Chondrocyte (in vitro differentiated cells): ENCODE data around the gene OXSR1. TPM values are rescaled to one million over a fixed set of nuclear protein-coding genes. Genes with fewer than 3 reads are reported as not detected.
"Not testable (repeated sequence)": the region's sequence is repeated elsewhere in the genome, so short reads cannot be mapped to it uniquely, and the experiment has no call there.

ENCODE experiments used
- DNase-seq: peaks from one replicate; pipeline ENCODE4 v3.0.0; 2021; ENCODE audit warnings: mixed read lengths, low spot score
- H3K27ac Mint-ChIP-seq: one replicate; pipeline ENCODE4 v1.8.0; 2021; ENCODE audit warnings: mild to moderate bottlenecking, moderate library complexity, mixed read lengths; ENCODE audit not compliant: unreplicated experiment
- H3K27me3 Mint-ChIP-seq: 2 replicates; pipeline ENCODE4 v1.8.0; 2021; ENCODE audit warnings: low read depth, mixed read lengths
- H3K36me3 Mint-ChIP-seq: 2 replicates; pipeline ENCODE4 v1.8.0; 2021; ENCODE audit warnings: low read depth, mixed read lengths
- H3K4me1 Mint-ChIP-seq: 2 replicates; pipeline ENCODE4 v1.8.0; 2021; ENCODE audit warnings: low read depth, mild to moderate bottlenecking, mixed read lengths
- H3K4me3 Mint-ChIP-seq: one replicate; pipeline ENCODE4 v1.8.0; 2021; ENCODE audit warnings: mild to moderate bottlenecking, moderate library complexity, mixed read lengths; ENCODE audit not compliant: unreplicated experiment
- H3K9me3 Mint-ChIP-seq: 2 replicates; pipeline ENCODE4 v1.8.0; 2021; ENCODE audit warnings: low read depth, mixed read lengths
- CTCF ChIP-seq: fragments of 200-600 bp; sonication (generic); IDR thresholded peaks from 2 replicates; pipeline ENCODE4 v1.5.0; 2021; ENCODE audit warnings: antibody characterized with exemption, mild to moderate bottlenecking, moderate library complexity
- total RNA-seq: library from RNA; stranded (reverse); gene quantifications from 3 replicates; pipeline ENCODE4 v1.2.1, GENCODE V29; 2021

OXSR1 gene
- total RNA-seq, 1 donor from 2014 or later = 76.0 TPM

DNA sequence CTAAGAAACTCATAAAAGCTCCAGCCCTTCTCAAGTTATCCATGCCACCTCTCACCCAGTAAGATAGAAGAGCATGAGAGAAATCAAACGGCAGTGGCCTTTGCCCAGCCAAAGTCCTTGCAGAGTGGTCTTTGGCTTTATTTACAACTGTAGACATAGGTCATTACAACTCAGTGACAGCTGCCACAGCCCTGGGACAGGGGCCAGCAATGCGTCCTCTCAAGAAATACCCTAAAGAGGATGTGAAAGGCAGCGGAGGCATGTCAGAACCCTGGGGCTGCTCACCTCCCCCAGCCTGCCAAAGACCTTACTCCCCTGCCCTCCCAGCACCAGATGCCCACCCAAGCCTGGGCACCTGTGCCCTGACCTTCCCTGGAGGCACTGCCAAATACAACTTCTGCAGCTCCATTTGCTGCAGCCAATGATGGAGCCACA, 34.7 kb upstream of the OXSR1 start:
- no peak for TF ChIP-seq CTCF
- Mint-ChIP-seq H3K27ac (no peak overlapping the region), H3K4me1 (peaks cover 12% of the 10 kb centered on the region), H3K4me3 (no peak overlapping the region), H3K27me3 (no peaks in the 10 kb centered on the region), H3K36me3 (peaks cover 36% of the 10 kb centered on the region), H3K9me3 (no peaks in the 10 kb centered on the region)
- no peak for DNase-seq

DNA sequence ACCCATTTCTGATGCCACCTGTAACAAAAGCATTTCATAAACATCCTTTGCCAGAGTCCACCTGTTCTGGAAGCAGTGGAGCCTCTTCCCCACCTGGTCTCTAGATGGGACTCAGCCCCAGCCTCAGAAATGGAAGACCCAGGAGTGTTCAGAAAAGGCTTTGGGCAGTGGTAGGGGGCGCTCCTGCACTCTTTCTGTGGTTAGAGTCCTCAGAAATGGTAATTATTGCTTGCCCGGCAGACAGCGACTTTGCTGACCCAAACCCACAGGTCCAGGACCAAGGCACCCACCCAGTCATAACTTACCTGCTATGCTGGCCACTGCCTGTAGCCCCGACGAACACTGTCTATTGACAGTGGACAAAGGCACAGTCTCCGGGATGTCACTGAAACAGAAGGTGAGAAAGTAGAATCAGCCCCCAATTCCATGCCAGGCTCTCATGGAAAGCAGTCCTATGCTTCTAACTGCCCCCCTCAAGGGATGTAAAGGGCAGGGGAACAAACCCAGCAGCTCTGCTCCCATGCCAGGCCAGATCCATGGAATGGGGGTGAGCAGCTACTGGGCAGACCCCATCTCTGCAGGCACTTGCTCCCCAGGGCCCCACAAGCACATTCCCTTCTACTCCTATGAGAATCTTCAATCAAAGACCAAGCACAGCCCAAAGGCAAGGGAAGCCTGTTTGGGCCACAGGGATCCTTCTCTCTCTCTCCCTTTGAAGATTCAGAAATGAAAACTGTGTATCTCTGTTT, 33.5 kb upstream of the OXSR1 start:
- TF ChIP-seq CTCF = peak; percentile 75
- DNase-seq = no peak
- no peaks in the 10 kb centered on the region for H3K27me3 Mint-ChIP-seq
- H3K4me1 Mint-ChIP-seq = peaks cover 20% of the 10 kb centered on the region
- H3K9me3 Mint-ChIP-seq = no peaks in the 10 kb centered on the region
- no peak overlapping the region for H3K4me3 Mint-ChIP-seq
- H3K27ac Mint-ChIP-seq = no peak overlapping the region
- H3K36me3 Mint-ChIP-seq = peaks cover 30% of the 10 kb centered on the region

DNA sequence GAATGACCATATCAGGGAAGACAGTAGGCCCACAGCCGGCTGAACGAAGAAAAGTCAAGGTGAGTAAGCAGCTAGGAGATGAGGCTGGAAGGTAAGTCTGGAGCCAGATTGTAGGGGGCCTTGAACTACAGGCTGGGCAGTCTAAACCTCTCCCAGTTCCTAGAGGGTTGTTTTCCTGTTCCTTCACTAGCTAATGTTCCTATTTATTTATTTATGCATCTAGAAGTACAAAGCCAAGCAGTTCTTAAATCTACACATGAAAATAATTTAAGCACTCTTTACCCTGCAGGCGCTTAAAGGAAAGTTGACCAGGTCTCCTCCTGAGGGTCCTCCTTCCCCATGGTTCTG, 32.2 kb upstream of the OXSR1 start:
- Mint-ChIP-seq H3K36me3 (peaks cover 22% of the 10 kb centered on the region), H3K4me3 (no peak overlapping the region), H3K9me3 (no peaks in the 10 kb centered on the region), H3K27me3 (no peaks in the 10 kb centered on the region), H3K4me1 (peaks cover 28% of the 10 kb centered on the region), H3K27ac (no peak overlapping the region)
- no peak for DNase-seq
- TF ChIP-seq CTCF = no peak

DNA sequence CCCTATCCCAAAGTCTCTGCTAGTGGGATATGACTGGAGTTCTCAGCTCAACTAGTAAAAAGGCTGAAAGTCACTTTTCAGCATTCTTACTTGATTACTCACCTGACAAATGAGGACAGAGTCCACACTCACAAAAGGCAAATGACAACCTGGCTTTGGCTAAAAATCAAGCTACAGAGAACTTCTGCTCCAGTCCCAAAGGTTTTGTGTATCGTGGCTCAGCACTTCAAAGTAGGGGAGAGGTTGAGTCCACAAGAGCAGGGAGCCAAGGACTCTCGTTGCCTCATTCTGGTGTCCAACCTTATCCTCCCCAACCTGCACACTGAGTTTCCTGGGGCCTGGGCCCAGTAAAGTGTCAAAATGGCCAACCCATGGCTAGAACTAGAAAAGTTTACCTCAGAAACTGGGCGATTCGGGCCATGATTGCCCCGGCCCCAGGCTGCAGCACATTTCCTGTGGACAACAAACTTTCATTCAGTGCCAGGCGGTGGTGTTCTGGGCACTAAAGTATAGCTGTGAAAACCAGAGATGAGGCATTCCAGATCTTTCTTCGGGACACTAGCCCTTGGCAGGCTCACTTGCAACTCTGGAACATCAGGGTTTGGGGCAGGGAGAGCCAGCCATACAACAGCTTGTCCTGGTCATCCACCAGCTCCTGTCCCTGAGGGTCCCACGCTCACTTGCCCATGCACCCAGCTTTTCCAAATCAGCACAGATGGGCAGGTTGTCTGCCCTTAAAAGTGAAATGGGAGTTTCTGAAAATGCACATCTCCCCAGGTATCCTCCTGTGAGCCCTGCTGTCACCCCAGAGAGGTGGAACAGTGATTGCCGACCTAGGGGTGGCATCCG, 31.6 kb upstream of the OXSR1 start:
- no peak for TF ChIP-seq CTCF
- DNase-seq = no peak
- H3K27me3 Mint-ChIP-seq = no peaks in the 10 kb centered on the region
- peaks cover 31% of the 10 kb centered on the region for H3K4me1 Mint-ChIP-seq
- H3K9me3 Mint-ChIP-seq = no peaks in the 10 kb centered on the region
- H3K27ac Mint-ChIP-seq = no peak overlapping the region
- H3K36me3 Mint-ChIP-seq = peaks cover 21% of the 10 kb centered on the region
- H3K4me3 Mint-ChIP-seq = no peak overlapping the region

DNA sequence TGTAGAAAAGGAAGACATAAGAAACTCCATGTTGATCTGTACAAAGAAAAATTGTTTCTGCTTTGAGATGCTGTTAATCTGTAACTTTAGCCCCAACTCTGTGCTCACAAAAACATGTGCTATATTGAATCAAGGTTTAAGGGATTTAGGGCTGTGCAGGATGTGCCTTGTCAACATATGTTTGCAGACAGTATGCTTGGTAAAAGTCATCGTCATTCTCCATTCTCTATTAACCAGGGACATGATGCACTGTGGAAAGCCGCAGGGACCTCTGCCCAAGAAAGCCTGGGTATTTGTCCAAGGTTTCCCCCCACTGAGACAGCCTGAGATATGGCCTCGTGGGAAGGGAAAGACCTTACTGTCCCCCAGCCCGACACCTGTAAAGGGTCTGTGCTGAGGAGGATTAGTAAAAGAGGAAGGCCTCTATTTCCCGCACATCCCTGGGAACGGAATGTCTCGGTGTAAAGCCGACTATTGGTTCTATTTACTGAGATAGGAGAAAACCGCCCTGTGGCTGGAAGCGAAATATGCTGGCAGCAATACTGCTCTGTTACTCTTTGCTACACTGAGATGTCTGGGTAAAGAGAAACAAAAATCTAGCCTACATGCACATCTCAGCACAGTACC, 30.7 kb upstream of the OXSR1 start:
- not testable (repeated sequence) for H3K27me3 Mint-ChIP-seq, H3K4me3 Mint-ChIP-seq, DNase-seq, H3K27ac Mint-ChIP-seq, H3K9me3 Mint-ChIP-seq
- Mint-ChIP-seq H3K36me3 (peaks cover 15% of the 10 kb centered on the region), H3K4me1 (peaks cover 38% of the 10 kb centered on the region)

DNA sequence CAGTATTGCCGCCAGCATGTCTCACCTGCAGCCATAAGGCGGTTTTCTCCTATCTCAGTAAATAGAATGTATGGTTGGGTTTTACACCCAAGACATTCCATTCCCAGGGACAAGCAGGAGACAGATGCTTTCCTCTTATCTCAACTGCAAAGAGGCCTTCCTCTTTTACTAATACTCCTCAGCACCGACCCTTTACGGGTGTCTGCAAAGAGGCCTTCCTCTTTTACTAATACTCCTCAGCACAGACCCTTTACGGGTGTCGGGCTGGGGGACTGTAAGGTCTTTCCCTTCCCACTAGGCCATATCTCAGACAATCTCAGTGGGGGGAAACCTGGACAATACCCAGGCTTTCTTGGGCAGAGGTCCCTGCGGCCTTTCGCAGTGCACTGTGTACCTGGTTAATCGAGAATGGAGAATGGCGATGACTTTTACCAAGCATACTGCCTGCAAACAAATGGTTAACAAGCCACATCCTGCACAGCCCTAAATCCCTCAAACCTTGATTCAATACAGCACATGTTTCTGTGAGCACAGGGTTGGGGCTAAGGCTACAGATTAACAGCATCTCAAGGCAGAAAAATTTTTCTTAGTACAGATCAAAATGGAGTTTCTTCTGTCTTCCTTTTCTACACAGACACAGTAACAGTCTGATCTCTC, 29.6 kb upstream of the OXSR1 start:
- Mint-ChIP-seq H3K27ac (peak overlapping the region; percentile 78), H3K36me3 (peaks cover 12% of the 10 kb centered on the region), H3K4me3 (peak overlapping the region; percentile 96), H3K4me1 (peaks cover 40% of the 10 kb centered on the region)
- H3K27me3 Mint-ChIP-seq, H3K9me3 Mint-ChIP-seq, DNase-seq: not testable (repeated sequence)
